GM23248 (cell line): ENCODE measurements around the gene PALMD. TPM values are rescaled to one million over a fixed set of nuclear protein-coding genes. Genes with fewer than 3 reads are reported as not detected.

Source experiments
- DNase-seq: peaks from one replicate; pipeline ENCODE4 v3.0.0-alpha.2; 2015
- H2AFZ ChIP-seq: fragments of 200-600 bp; sonication (generic); 2 replicates; pipeline ENCODE4 v1.6.1; 2016; ENCODE audit warnings: antibody characterized with exemption
- H3F3A ChIP-seq: fragments of 200-600 bp; sonication (generic); 2 replicates; pipeline ENCODE4 v1.6.1; 2016; ENCODE audit warnings: mild to moderate bottlenecking, antibody characterized with exemption, mixed run types; ENCODE audit not compliant: insufficient read depth
- H3K27ac ChIP-seq: fragments of 200-600 bp; sonication (generic); 2 replicates; pipeline ENCODE4 v1.5.1; 2016; ENCODE audit warnings: mild to moderate bottlenecking
- H3K27me3 ChIP-seq: fragments of 200-600 bp; sonication (generic); replicated peaks from 2 replicates; pipeline ENCODE4 v1.6.1; 2016; ENCODE audit warnings: mild to moderate bottlenecking; ENCODE audit not compliant: insufficient read depth
- H3K36me3 ChIP-seq: fragments of 200-600 bp; sonication (generic); 2 replicates; pipeline ENCODE4 v1.6.1; 2016; ENCODE audit warnings: low read depth, mild to moderate bottlenecking
- H3K4me1 ChIP-seq: fragments of 200-600 bp; sonication (generic); 2 replicates; pipeline ENCODE4 v1.6.1; 2016; ENCODE audit warnings: mild to moderate bottlenecking; ENCODE audit not compliant: insufficient read depth
- H3K4me2 ChIP-seq: fragments of 200-600 bp; sonication (generic); one replicate; pipeline ENCODE4 v1.6.1; 2016; ENCODE audit warnings: mild to moderate bottlenecking; ENCODE audit not compliant: unreplicated experiment
- H3K4me3 ChIP-seq: fragments of 200-600 bp; sonication (generic); 2 replicates; pipeline ENCODE4 v1.5.1; 2016; ENCODE audit warnings: mild to moderate bottlenecking
- H3K79me2 ChIP-seq: fragments of 200-600 bp; sonication (generic); 2 replicates; pipeline ENCODE4 v1.6.1; 2016; ENCODE audit warnings: mild to moderate bottlenecking; ENCODE audit not compliant: insufficient read depth
- H3K9ac ChIP-seq: fragments of 200-600 bp; sonication (generic); 2 replicates; pipeline ENCODE4 v1.6.1; 2016; ENCODE audit warnings: mild to moderate bottlenecking
- H3K9me2 ChIP-seq: fragments of 200-600 bp; sonication (generic); 2 replicates; pipeline ENCODE4 v1.6.1; 2016; ENCODE audit warnings: mixed run types, mild to moderate bottlenecking, moderate library complexity; ENCODE audit not compliant: insufficient read depth
- H3K9me3 ChIP-seq: fragments of 200-600 bp; sonication (generic); one replicate; pipeline ENCODE4 v1.6.1; 2017; ENCODE audit warnings: low read depth
- H4K20me1 ChIP-seq: fragments of 200-600 bp; sonication (generic); 2 replicates; pipeline ENCODE4 v1.6.0; 2016; ENCODE audit not compliant: insufficient read depth
- EZH2 ChIP-seq: fragments of 200-600 bp; sonication (generic); IDR thresholded peaks from 2 replicates; pipeline ENCODE4 v1.6.1; 2018; ENCODE audit warnings: antibody characterized with exemption, mild to moderate bottlenecking; ENCODE audit not compliant: insufficient read depth, poor library complexity, severe bottlenecking
- EZH2phosphoT487 ChIP-seq: fragments of 200-600 bp; sonication (generic); IDR thresholded peaks from 2 replicates; pipeline ENCODE4 v1.6.1; 2018; ENCODE audit warnings: antibody characterized with exemption, moderate library complexity, mild to moderate bottlenecking, low read depth; ENCODE audit not compliant: insufficient read depth
- WGBS, 2 experiments: methylation state at CpG; one replicate each; pipeline ENCODE4 v1.1.6; 2015 to 2017; ENCODE audit warnings: low lambda C conversion rate in 2 of 2, low coverage in 1 of 2; ENCODE audit errors: missing lambda C conversion rate in 2 of 2; 5-methylcytosine and 5-hydroxymethylcytosine counted together
- in situ Hi-C: fragments of 300-500 bp; cut with MboI; formaldehyde crosslinking; loops from 2 replicates; pipeline ENCODE4 v1.15.0; 2020
- polyA plus RNA-seq: library from polyadenylated mRNA; unstranded; fragments of >200 nt; fragmentation: Nextera tagmentation; extraction: Ambion mirVana; gene quantifications from 2 replicates; pipeline ENCODE4 v1.2.1, GENCODE V29; 2016
- total RNA-seq: library from RNA; depleted of rRNA; stranded (reverse); fragments of >200 nt; shearing (Covaris generic); gene quantifications from 2 replicates; pipeline ENCODE4 v1.2.3, GENCODE V29; 2014; rRNA removed

Gene PALMD
- total and polyA plus RNA-seq, 2 experiments from 2014 or later = 0.09 to 0.11 TPM

GRCh38 chr1:99737016-99737415 lies 91.1 kb downstream of the PALMD start:
- Histone ChIP-seq H3K27me3 (no peaks in the 10 kb centered on the region), H3K4me2 (no peak overlapping the region), H3K9ac (no peak overlapping the region), H3F3A (no peaks in the 10 kb centered on the region), H3K27ac (no peak overlapping the region), H3K9me2 (no peaks in the 10 kb centered on the region), H2AFZ (peak overlapping the region; percentile 79), H3K4me1 (no peaks in the 10 kb centered on the region), H4K20me1 (no peaks in the 10 kb centered on the region), H3K9me3 (no peaks in the 10 kb centered on the region), H3K36me3 (no peaks in the 10 kb centered on the region), H3K4me3 (no peak overlapping the region), H3K79me2 (no peaks in the 10 kb centered on the region)
- WGBS, 2 experiments = 14 to 21% methylated on average over 4 of the region's 4 CpGs
- in situ Hi-C loops = no loop called here
- TF ChIP-seq EZH2 (no peak), EZH2phosphoT487 (no peak)
- DNase-seq = peak; percentile 77

GRCh38 chr1:99738858-99739465 lies 93.0 kb downstream of the PALMD start:
- H3K27ac ChIP-seq = no peak overlapping the region
- WGBS, 2 experiments = 82 to 84% methylated on average over 6 of the region's 6 CpGs
- no peaks in the 10 kb centered on the region for H3K4me1 ChIP-seq
- H3K79me2 ChIP-seq = no peaks in the 10 kb centered on the region
- in situ Hi-C loops = no loop called here
- H3K9me2 ChIP-seq = no peaks in the 10 kb centered on the region
- no peak overlapping the region for H2AFZ ChIP-seq
- no peak for DNase-seq
- H3F3A ChIP-seq = no peaks in the 10 kb centered on the region
- TF ChIP-seq EZH2phosphoT487 (no peak), EZH2 (no peak)
- no peaks in the 10 kb centered on the region for H4K20me1 ChIP-seq
- H3K9me3 ChIP-seq = no peaks in the 10 kb centered on the region
- H3K36me3 ChIP-seq = no peaks in the 10 kb centered on the region
- H3K27me3 ChIP-seq = no peaks in the 10 kb centered on the region
- no peak overlapping the region for H3K4me3 ChIP-seq
- H3K9ac ChIP-seq = no peak overlapping the region
- H3K4me2 ChIP-seq = no peak overlapping the region

GRCh38 chr1:99740141-99740540 lies 94.2 kb downstream of the PALMD start:
- Histone ChIP-seq H3K27ac (no peak overlapping the region), H3K9me2 (no peaks in the 10 kb centered on the region), H3K4me3 (no peak overlapping the region), H3F3A (no peaks in the 10 kb centered on the region), H3K79me2 (no peaks in the 10 kb centered on the region), H3K27me3 (no peaks in the 10 kb centered on the region), H3K4me2 (no peak overlapping the region), H2AFZ (no peak overlapping the region), H4K20me1 (no peaks in the 10 kb centered on the region), H3K4me1 (no peaks in the 10 kb centered on the region), H3K9ac (no peak overlapping the region), H3K36me3 (no peaks in the 10 kb centered on the region), H3K9me3 (no peaks in the 10 kb centered on the region)
- 52 to 69% methylated on average over 1 of the region's 1 CpG for WGBS, 2 experiments
- TF ChIP-seq EZH2 (no peak), EZH2phosphoT487 (no peak)
- in situ Hi-C loops = no loop called here
- DNase-seq = no peak

Other genes with a start within 250 kb of the PALMD start
- gene FRRS1, start 120.5 kb downstream of the PALMD start, total RNA-seq = 1.3 and 3.9 TPM in 2 replicates
- gene FRRS1, start 120.5 kb downstream of the PALMD start, polyA plus RNA-seq = 0.10 and 0.13 TPM in 2 replicates
- 7.6 and 8.0 TPM in 2 replicates for gene AGL, start 204.2 kb downstream of the PALMD start, total RNA-seq
- gene AGL, start 204.2 kb downstream of the PALMD start, polyA plus RNA-seq = 5.2 and 5.5 TPM in 2 replicates